ENCODE data around the gene ARHGAP42. TPM values are rescaled to one million over a fixed set of nuclear protein-coding genes. Genes with fewer than 3 reads are reported as not detected.
A peak's percentile ranks its signal among the peaks of the same experiment; 100 is the strongest.

The ARHGAP42 gene
- total RNA-seq, 1 donor from 2014 or later, result 33.2 TPM

DNA sequence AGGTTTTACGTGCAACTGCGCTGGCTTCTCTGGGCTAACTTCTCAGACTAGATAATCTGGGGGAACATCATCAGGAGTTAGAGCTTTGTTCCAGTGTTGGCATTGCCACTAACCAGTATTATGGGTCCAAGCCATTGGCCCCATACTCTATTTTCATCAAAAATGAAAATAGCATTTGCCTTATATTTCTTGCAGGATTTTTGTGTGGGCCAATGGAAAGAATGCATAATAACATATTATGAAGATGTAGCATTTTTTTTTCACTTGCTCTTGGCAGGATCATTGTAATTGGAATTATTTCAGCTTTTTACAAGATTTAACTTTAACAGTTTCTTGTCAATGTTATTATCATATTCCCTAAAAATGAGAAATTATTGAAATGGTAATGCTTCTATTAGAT is 16.1 kb downstream of the ARHGAP42 start:
- Histone ChIP-seq H3K4me3 (ENCODE audit: insufficient read depth, low read depth, low read length) (no peak overlapping the region), H3K27ac (ENCODE audit: low read depth, low read length) (no peak overlapping the region), H3K9me3 (ENCODE audit: insufficient read depth, low read depth, low read length) (no peaks in the 10 kb centered on the region), H3K36me3 (ENCODE audit: insufficient read depth, low read length) (no peaks in the 10 kb centered on the region), H3K4me2 (ENCODE audit: low read length) (no peak overlapping the region), H3K27me3 (ENCODE audit: insufficient read depth, low read length) (no peaks in the 10 kb centered on the region), H3K79me2 (ENCODE audit: insufficient read depth, low read length) (peaks cover 71% of the 10 kb centered on the region), H3K9ac (ENCODE audit: low read length) (no peak overlapping the region), H4K20me1 (ENCODE audit: insufficient read depth, low read length) (peaks cover 29% of the 10 kb centered on the region), H2AFZ (ENCODE audit: low read depth, low read length) (no peak overlapping the region), H3K4me1 (ENCODE audit: insufficient read depth, low read length) (no peaks in the 10 kb centered on the region)
- H3K4me3 Mint-ChIP-seq (ENCODE audit: unreplicated experiment), result no peak overlapping the region
- no peak for TF ChIP-seq EZH2 (IDR thresholded peaks at IDR 0.05; ENCODE audit: insufficient read depth, low read length)
- TF ChIP-seq, protein P1, sequence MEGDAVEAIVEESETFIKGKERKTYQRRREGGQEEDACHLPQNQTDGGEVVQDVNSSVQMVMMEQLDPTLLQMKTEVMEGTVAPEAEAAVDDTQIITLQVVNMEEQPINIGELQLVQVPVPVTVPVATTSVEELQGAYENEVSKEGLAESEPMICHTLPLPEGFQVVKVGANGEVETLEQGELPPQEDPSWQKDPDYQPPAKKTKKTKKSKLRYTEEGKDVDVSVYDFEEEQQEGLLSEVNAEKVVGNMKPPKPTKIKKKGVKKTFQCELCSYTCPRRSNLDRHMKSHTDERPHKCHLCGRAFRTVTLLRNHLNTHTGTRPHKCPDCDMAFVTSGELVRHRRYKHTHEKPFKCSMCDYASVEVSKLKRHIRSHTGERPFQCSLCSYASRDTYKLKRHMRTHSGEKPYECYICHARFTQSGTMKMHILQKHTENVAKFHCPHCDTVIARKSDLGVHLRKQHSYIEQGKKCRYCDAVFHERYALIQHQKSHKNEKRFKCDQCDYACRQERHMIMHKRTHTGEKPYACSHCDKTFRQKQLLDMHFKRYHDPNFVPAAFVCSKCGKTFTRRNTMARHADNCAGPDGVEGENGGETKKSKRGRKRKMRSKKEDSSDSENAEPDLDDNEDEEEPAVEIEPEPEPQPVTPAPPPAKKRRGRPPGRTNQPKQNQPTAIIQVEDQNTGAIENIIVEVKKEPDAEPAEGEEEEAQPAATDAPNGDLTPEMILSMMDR (IDR thresholded peaks at IDR 0.05; ENCODE audit: insufficient read depth, low read depth, low read length), result no peak
- no peak overlapping the region for H3K27ac Mint-ChIP-seq (ENCODE audit: unreplicated experiment)
- H3K4me1 Mint-ChIP-seq (ENCODE audit: low read depth, unreplicated experiment), result peaks cover 13% of the 10 kb centered on the region
- no peaks in the 10 kb centered on the region for H3K9me3 Mint-ChIP-seq (ENCODE audit: unreplicated experiment)
- DNase-seq (ENCODE audit: low read depth) (no peak), FAIRE-seq (no peak)
- no peaks in the 10 kb centered on the region for H3K27me3 Mint-ChIP-seq (ENCODE audit: low read depth, unreplicated experiment)
- H3K36me3 Mint-ChIP-seq (ENCODE audit: low read depth, unreplicated experiment), result peaks cover 13% of the 10 kb centered on the region

DNA sequence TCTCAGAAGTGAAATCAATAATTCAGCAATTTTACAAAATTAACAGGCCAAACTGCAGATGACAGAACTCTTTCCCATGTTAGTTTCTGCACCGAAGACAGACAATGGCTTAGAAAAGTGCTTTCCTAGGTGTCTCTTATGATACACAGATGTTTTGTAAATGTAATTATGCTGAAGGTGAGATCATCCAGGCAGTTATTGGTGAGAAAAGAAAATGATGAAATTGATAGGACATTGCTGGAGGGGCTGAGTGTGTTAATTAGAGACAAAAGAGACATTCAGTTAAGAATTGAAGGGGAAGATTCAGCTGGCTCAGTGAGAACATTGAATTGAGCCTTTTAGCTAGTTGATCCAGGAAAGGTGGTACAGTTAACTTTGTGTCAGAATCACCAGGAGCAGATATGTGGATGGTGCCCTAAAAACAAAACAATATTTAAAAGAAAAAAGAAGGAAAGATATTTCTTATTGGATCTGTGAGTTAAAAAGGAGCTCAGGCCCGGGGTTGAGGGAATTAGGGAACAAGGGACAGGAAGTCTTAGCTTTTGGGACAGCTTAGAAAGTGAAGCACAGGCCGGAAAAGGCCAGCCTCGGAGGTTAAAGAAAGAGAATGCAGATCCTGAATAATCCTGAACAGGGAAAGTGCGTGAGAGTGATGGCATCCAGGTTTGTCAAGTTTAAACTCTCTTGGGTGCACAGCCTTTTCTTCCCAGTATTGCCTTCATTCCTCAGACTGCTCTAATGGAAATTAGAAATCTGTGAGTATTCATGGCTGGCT is 16.9 kb downstream of the ARHGAP42 start:
- TF ChIP-seq, protein P1 (IDR thresholded peaks at IDR 0.05; ENCODE audit: insufficient read depth, low read depth, low read length), result no peak
- TF ChIP-seq EZH2 (IDR thresholded peaks at IDR 0.05; ENCODE audit: insufficient read depth, low read length), result no peak
- peaks cover 15% of the 10 kb centered on the region for H3K4me1 Mint-ChIP-seq (ENCODE audit: low read depth, unreplicated experiment)
- H3K27ac Mint-ChIP-seq (ENCODE audit: unreplicated experiment), result peak overlapping the region; percentile 36

DNA sequence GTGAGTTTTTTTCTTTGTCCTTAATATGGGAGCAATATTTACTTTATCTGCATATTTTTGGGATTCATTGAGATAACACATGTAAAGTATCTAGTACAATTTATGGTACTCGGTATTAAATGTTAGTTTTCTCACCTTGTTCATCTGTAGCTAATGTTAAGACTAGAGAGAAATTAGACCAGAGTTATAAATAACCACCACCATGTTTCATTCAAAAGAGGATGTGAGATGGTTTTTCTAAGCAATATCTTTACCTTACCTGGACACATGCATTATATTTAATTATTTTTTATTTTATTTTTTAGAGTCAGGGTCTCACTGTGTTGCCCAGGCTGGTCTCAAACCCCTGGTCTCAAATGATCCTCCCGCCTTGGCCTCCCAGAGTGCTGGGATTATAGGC is 18.4 kb downstream of the ARHGAP42 start:
- H3K27ac ChIP-seq (ENCODE audit: low read depth, low read length), result no peak overlapping the region
- Mint-ChIP-seq H3K27me3 (ENCODE audit: low read depth, unreplicated experiment) (no peaks in the 10 kb centered on the region), H3K36me3 (ENCODE audit: low read depth, unreplicated experiment) (peaks cover 11% of the 10 kb centered on the region), H3K9me3 (ENCODE audit: unreplicated experiment) (no peaks in the 10 kb centered on the region), H3K27ac (ENCODE audit: unreplicated experiment) (no peak overlapping the region), H3K4me3 (ENCODE audit: unreplicated experiment) (no peak overlapping the region), H3K4me1 (ENCODE audit: low read depth, unreplicated experiment) (peaks cover 25% of the 10 kb centered on the region)
- no peak overlapping the region for H3K9ac ChIP-seq (ENCODE audit: low read length)
- H2AFZ ChIP-seq (ENCODE audit: low read depth, low read length), result no peak overlapping the region
- no peaks in the 10 kb centered on the region for H3K27me3 ChIP-seq (ENCODE audit: insufficient read depth, low read length)
- H3K9me3 ChIP-seq (ENCODE audit: insufficient read depth, low read depth, low read length), result no peaks in the 10 kb centered on the region
- DNase-seq (ENCODE audit: low read depth) (no peak), FAIRE-seq (no peak)
- TF ChIP-seq, protein P1 (IDR thresholded peaks at IDR 0.05; ENCODE audit: insufficient read depth, low read depth, low read length), result no peak
- no peak for TF ChIP-seq EZH2 (IDR thresholded peaks at IDR 0.05; ENCODE audit: insufficient read depth, low read length)
- H3K4me3 ChIP-seq (ENCODE audit: insufficient read depth, low read depth, low read length), result no peak overlapping the region
- no peak overlapping the region for H3K4me2 ChIP-seq (ENCODE audit: low read length)
- H3K36me3 ChIP-seq (ENCODE audit: insufficient read depth, low read length), result no peaks in the 10 kb centered on the region
- H3K79me2 ChIP-seq (ENCODE audit: insufficient read depth, low read length), result peaks cover 62% of the 10 kb centered on the region
- peaks cover 18% of the 10 kb centered on the region for H4K20me1 ChIP-seq (ENCODE audit: insufficient read depth, low read length)
- peaks cover 8% of the 10 kb centered on the region for H3K4me1 ChIP-seq (ENCODE audit: insufficient read depth, low read length)

More for the DNA sequence above, 16.9 kb downstream of the ARHGAP42 start:
- Mint-ChIP-seq H3K4me3 (ENCODE audit: unreplicated experiment) (no peak overlapping the region), H3K9me3 (ENCODE audit: unreplicated experiment) (no peaks in the 10 kb centered on the region), H3K36me3 (ENCODE audit: low read depth, unreplicated experiment) (peaks cover 13% of the 10 kb centered on the region), H3K27me3 (ENCODE audit: low read depth, unreplicated experiment) (no peaks in the 10 kb centered on the region)
- Histone ChIP-seq H3K4me2 (ENCODE audit: low read length) (no peak overlapping the region), H3K79me2 (ENCODE audit: insufficient read depth, low read length) (peaks cover 69% of the 10 kb centered on the region), H2AFZ (ENCODE audit: low read depth, low read length) (no peak overlapping the region), H3K9me3 (ENCODE audit: insufficient read depth, low read depth, low read length) (no peaks in the 10 kb centered on the region), H4K20me1 (ENCODE audit: insufficient read depth, low read length) (peaks cover 26% of the 10 kb centered on the region), H3K36me3 (ENCODE audit: insufficient read depth, low read length) (no peaks in the 10 kb centered on the region), H3K27me3 (ENCODE audit: insufficient read depth, low read length) (no peaks in the 10 kb centered on the region), H3K9ac (ENCODE audit: low read length) (no peak overlapping the region), H3K4me1 (ENCODE audit: insufficient read depth, low read length) (no peaks in the 10 kb centered on the region), H3K4me3 (ENCODE audit: insufficient read depth, low read depth, low read length) (no peak overlapping the region), H3K27ac (ENCODE audit: low read depth, low read length) (no peak overlapping the region)
- DNase-seq (ENCODE audit: low read depth), result no peak
- FAIRE-seq, result no peak
